Esophagus muscularis mucosa (tissue), 4 donors: ENCODE results near the gene TICAM2. TPM values are rescaled to one million over a fixed set of nuclear protein-coding genes. Genes with fewer than 3 reads are reported as not detected.
A peak's percentile ranks its signal among the peaks of the same experiment; 100 is the strongest.

Source experiments
- DNase-seq: peaks from one replicate; pipeline ENCODE4 v3.0.0-alpha.2; 2017; ENCODE audit errors: extremely low spot score
- H3K27ac ChIP-seq, 4 donors: fragments of 200-600 bp; sonication (generic); replicated peaks in 1 of 4; 1 replicate in 3 of 4; 2 replicates in 1 of 4; pipeline ENCODE4 v1.5.1; 2016 to 2019; ENCODE audit warnings: mild to moderate bottlenecking in 1 of 4
- H3K27me3 ChIP-seq, 4 donors: fragments of 200-600 bp; sonication (generic); one replicate each; pipeline versions ENCODE4 v1.5.1 to v1.6.0; 2016 to 2019
- H3K36me3 ChIP-seq, 4 donors: fragments of 200-600 bp; sonication (generic); one replicate each; pipeline ENCODE4 v1.5.1; 2016 to 2019
- H3K4me1 ChIP-seq, 4 donors: fragments of 200-600 bp; sonication (generic); one replicate each; pipeline ENCODE4 v1.5.1; 2016 to 2019
- H3K4me3 ChIP-seq, 4 donors: fragments of 200-600 bp; sonication (generic); 1 replicate in 2 of 4; 2 replicates in 2 of 4; pipeline ENCODE4 v1.5.1; 2016 to 2019; ENCODE audit warnings: mild to moderate bottlenecking in 4 of 4, moderate library complexity in 1 of 4
- H3K9me3 ChIP-seq, 4 donors: fragments of 200-600 bp; sonication (generic); 1 replicate in 3 of 4; 2 replicates in 1 of 4; pipeline ENCODE4 v1.5.1; 2016 to 2019
- EP300 ChIP-seq: sonication (generic); formaldehyde crosslinking; IDR thresholded peaks from one replicate; pipeline ENCODE4 v1.6.1; 2017; ENCODE audit warnings: antibody characterized with exemption
- POLR2A ChIP-seq: fragments of 450-650 bp; IDR thresholded peaks from one replicate; pipeline ENCODE4 v1.6.1; 2017; ENCODE audit warnings: antibody characterized with exemption, moderate library complexity, mild to moderate bottlenecking, low read depth
- POLR2AphosphoS5 ChIP-seq, 2 donors: sonication (generic); formaldehyde crosslinking; IDR thresholded peaks; one replicate each; pipeline ENCODE4 v1.6.1; 2017; ENCODE audit warnings: antibody characterized with exemption in 2 of 2
- WGBS: methylation state at CpG from one replicate; pipeline ENCODE4 v1.1.5; 2018; 5-methylcytosine and 5-hydroxymethylcytosine counted together
- intact Hi-C: fragments of 100-400 bp; cut with DNase I; formaldehyde crosslinking; loops from one replicate; pipeline ENCODE4 v1.15.1; 2023
- total RNA-seq, 4 donors: library from RNA; depleted of rRNA; stranded (reverse); fragments of >200 nt; gene quantifications; one replicate each; pipeline versions ENCODE4 v1.1.0 to v1.2.1, GENCODE V29; 2016
- TF ChIP-seq, protein P1 (sequence below), 3 experiments: fragments of 200-600 bp in 2 of 3; fragments of 450-650 bp in 1 of 3; sonication (generic) in 2 of 3; IDR thresholded peaks; one replicate each; pipeline ENCODE4 v1.5.1; 2017 to 2019; ENCODE audit warnings: antibody characterized with exemption in 3 of 3, mild to moderate bottlenecking in 2 of 3, moderate library complexity in 1 of 3

TICAM2 gene
- total RNA-seq, 4 donors from 2014 or later: 1.2 to 3.0 (median 1.5) TPM

DNA sequence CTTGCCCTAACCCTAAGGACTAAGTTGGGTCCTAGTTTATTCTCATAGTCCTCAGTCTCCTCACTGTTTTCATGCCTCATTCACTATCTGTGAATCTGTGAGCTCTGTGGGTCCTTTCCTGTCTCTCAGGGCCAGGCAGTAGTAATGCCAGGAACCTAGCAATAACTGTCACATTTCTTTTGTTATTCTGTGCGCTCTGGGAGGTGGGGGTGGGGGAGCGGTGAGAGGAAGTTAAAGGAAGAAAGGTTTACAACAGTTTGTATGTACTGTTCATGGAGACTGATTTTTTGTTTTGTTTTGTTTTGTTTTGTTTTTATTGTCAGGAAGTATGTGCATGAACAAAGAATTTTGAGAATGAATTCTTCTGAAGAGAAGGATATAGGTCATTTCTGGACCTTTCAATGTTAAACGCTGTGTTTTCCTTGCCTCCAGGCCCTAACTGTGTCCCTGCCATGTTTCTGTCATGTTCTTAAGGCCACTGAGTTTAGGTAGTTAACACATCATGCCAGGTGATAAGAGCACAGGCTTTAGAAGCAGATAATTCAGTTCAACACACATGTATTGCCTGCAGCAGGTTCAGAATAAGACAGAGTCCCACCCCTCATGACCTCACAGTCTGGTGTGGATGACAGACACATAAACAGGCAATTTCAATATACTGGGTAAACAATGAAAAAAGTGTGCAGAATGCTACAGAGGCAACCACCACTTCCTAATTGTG is 44.5 kb downstream of the TICAM2 start:
- Histone ChIP-seq H3K4me1 (peaks cover 19 to 38% (median 32%) of the 10 kb centered on the region in 4 donors), H3K27ac (peak overlapping the region; percentile 68 to 86 (median 82)), H3K27me3 (no peaks in the 10 kb centered on the region), H3K9me3 (no peaks in the 10 kb centered on the region), H3K36me3 (no peaks in the 10 kb centered on the region), H3K4me3 (no peak overlapping the region)
- no peak for TF ChIP-seq POLR2A
- no peak for TF ChIP-seq EP300
- TF ChIP-seq, protein P1, sequence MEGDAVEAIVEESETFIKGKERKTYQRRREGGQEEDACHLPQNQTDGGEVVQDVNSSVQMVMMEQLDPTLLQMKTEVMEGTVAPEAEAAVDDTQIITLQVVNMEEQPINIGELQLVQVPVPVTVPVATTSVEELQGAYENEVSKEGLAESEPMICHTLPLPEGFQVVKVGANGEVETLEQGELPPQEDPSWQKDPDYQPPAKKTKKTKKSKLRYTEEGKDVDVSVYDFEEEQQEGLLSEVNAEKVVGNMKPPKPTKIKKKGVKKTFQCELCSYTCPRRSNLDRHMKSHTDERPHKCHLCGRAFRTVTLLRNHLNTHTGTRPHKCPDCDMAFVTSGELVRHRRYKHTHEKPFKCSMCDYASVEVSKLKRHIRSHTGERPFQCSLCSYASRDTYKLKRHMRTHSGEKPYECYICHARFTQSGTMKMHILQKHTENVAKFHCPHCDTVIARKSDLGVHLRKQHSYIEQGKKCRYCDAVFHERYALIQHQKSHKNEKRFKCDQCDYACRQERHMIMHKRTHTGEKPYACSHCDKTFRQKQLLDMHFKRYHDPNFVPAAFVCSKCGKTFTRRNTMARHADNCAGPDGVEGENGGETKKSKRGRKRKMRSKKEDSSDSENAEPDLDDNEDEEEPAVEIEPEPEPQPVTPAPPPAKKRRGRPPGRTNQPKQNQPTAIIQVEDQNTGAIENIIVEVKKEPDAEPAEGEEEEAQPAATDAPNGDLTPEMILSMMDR (IDR thresholded peaks at IDR 0.05): no peak
- intact Hi-C loops: no loop called here
- WGBS: 82% methylated on average over 3 of the region's 3 CpGs
- no peak for DNase-seq

DNA sequence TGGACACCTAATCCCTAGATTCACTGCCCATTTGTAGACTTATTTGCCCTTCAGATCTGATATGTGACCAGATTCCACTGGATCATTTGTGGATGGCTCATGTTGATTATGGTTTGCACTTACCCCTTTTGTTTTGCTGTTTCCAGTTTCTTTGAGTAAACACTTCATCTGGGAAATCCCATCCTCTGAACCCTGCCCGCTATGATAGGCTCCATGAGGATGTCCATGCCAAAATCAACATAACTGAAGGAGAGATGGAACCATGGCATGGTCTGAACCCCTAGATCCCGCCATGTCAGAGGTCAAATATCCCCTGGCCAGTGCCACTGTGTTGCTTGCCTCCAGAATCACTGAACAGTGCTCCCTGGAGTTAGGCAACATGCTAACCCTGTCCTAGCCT is 46.0 kb downstream of the TICAM2 start:
- TF ChIP-seq POLR2A (no peak), POLR2AphosphoS5 (IDR thresholded peaks at IDR 0.05) (no peak), EP300 (no peak)
- TF ChIP-seq, protein P1 (IDR thresholded peaks at IDR 0.05): no peak

DNA sequence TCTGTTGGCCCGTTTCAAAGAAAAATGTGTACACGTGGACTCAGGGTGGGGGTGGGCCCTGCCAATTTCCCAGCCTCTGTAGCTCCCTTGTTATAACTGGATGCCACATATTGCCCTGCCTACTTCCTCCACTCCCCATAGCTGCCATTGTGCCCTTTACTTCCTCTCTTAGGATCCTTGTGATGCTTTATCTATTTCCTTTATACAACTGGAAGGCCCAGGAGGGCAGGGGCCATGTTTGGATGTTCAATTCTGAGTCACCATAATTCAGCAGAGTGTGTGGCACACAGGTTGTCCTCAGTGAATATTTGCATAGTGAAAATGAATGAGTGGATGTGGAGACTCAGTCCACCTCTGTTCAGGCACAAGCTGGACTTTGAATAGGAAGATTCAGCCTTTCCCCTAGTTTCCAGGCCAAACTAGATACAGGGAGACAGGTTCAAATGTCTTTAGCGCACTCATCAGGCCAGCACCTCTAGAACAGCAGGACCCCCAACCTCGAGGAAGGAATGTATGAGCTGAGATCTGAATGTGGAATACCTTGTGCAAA is 47.1 kb downstream of the TICAM2 start:
- WGBS: 85% methylated on average over 4 of the region's 4 CpGs
- no peak overlapping the region for H3K4me3 ChIP-seq

More for the DNA sequence above, 46.0 kb downstream of the TICAM2 start:
- Histone ChIP-seq H3K27me3 (no peaks in the 10 kb centered on the region), H3K36me3 (no peaks in the 10 kb centered on the region), H3K27ac (no peak overlapping the region), H3K4me3 (no peak overlapping the region), H3K9me3 (no peaks in the 10 kb centered on the region), H3K4me1 (peaks cover 19 to 38% (median 32%) of the 10 kb centered on the region in 4 donors)
- no peak for DNase-seq
- 95% methylated on average over 2 of the region's 2 CpGs for WGBS
- intact Hi-C loops: no loop called here

DNA sequence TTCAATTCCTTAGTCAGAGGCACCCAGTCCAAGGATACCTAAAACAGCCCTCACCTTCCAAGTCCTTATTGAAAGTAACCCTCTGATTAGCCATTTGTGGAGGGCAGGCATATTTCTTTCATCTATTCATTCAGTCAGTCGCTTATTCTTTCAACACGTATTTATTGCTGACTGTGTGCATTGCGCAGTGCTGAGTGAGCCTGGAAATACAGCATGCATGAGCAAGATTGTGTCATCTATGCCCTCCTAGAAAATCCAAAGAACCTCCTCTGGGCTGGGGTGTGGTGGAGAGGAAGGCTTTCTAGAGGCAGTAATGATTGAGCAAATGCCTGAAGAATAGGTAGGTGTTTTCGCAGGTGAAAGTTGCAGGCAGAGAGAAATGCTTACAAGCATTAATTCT is 49.2 kb downstream of the TICAM2 start:
- DNase-seq: no peak
- 98% methylated on average over 4 of the region's 4 CpGs for WGBS
- H3K36me3 ChIP-seq: no peaks in the 10 kb centered on the region
- TF ChIP-seq POLR2A (no peak), POLR2AphosphoS5 (IDR thresholded peaks at IDR 0.05) (no peak), EP300 (no peak)
- TF ChIP-seq, protein P1 (IDR thresholded peaks at IDR 0.05): no peak
- intact Hi-C loops: no loop called here
- H3K27me3 ChIP-seq: no peaks in the 10 kb centered on the region
- no peak overlapping the region for H3K4me3 ChIP-seq
- no peaks in the 10 kb centered on the region for H3K9me3 ChIP-seq
- peaks cover 15 to 22% (median 20%) of the 10 kb centered on the region in 4 donors for H3K4me1 ChIP-seq
- no peak overlapping the region for H3K27ac ChIP-seq

More for the DNA sequence above, 47.1 kb downstream of the TICAM2 start:
- intact Hi-C loops: no loop called here
- Histone ChIP-seq H3K9me3 (no peaks in the 10 kb centered on the region), H3K4me1 (peaks cover 25 to 38% (median 34%) of the 10 kb centered on the region in 4 donors), H3K27me3 (no peaks in the 10 kb centered on the region), H3K36me3 (no peaks in the 10 kb centered on the region), H3K27ac (no peak overlapping the region)
- no peak for DNase-seq
- TF ChIP-seq POLR2AphosphoS5 (IDR thresholded peaks at IDR 0.05) (no peak), POLR2A (no peak), EP300 (no peak)
- TF ChIP-seq, protein P1 (IDR thresholded peaks at IDR 0.05): no peak
